H9 (cell line): Measurements from ENCODE around the gene SF3A1. TPM values are rescaled to one million over a fixed set of nuclear protein-coding genes. Genes with fewer than 3 reads are reported as not detected.

Experiments
- DNase-seq: peaks from one replicate; pipeline ENCODE4 v3.0.0-alpha.2; 2017
- H2AFZ ChIP-seq: one replicate; pipeline ENCODE4 v1.6.1; 2013; ENCODE audit warnings: mild to moderate bottlenecking, low read length, control low read depth, moderate library complexity
- H2AK5ac ChIP-seq: 2 replicates; pipeline ENCODE4 v1.6.1; 2013; ENCODE audit warnings: low read length, control low read depth, mixed read lengths; ENCODE audit not compliant: insufficient read length
- H2BK120ac ChIP-seq: one replicate; pipeline ENCODE4 v1.6.1; 2013; ENCODE audit warnings: low read depth, mild to moderate bottlenecking, low read length, control low read depth, inconsistent platforms; ENCODE audit not compliant: poor library complexity, severe bottlenecking
- H2BK12ac ChIP-seq: 2 replicates; pipeline ENCODE4 v1.6.1; 2013; ENCODE audit warnings: low read length, control low read depth, mixed read lengths, low read depth; ENCODE audit not compliant: insufficient read length
- H2BK15ac ChIP-seq: 2 replicates; pipeline ENCODE4 v1.6.1; 2013; ENCODE audit warnings: low read depth, low read length, control low read depth
- H2BK20ac ChIP-seq: one replicate; pipeline ENCODE4 v1.6.1; 2013; ENCODE audit warnings: low read depth, mild to moderate bottlenecking, low read length, control low read depth, inconsistent platforms; ENCODE audit not compliant: poor library complexity, severe bottlenecking
- H2BK5ac ChIP-seq: 2 replicates; pipeline ENCODE4 v1.6.1; 2013; ENCODE audit warnings: low read length, control low read depth, mixed read lengths; ENCODE audit not compliant: insufficient read length
- H3K14ac ChIP-seq: 2 replicates; pipeline ENCODE4 v1.6.1; 2013; ENCODE audit warnings: low read length, control low read depth; ENCODE audit not compliant: insufficient read depth
- H3K18ac ChIP-seq: 2 replicates; pipeline ENCODE4 v1.6.1; 2013; ENCODE audit warnings: low read depth, mild to moderate bottlenecking, mixed read lengths, low read length, control low read depth; ENCODE audit not compliant: insufficient read length
- H3K23ac ChIP-seq: 2 replicates; pipeline ENCODE4 v1.6.1; 2013; ENCODE audit warnings: low read length, control low read depth, mixed read lengths, low read depth; ENCODE audit not compliant: insufficient read length
- H3K23me2 ChIP-seq: 2 replicates; pipeline ENCODE4 v1.6.1; 2013; ENCODE audit warnings: low read depth, mild to moderate bottlenecking, mixed read lengths, low read length, control low read depth; ENCODE audit not compliant: insufficient read length, poor library complexity, severe bottlenecking
- H3K27ac ChIP-seq: 2 replicates; pipeline ENCODE4 v1.5.1; 2013; ENCODE audit warnings: low read length, control low read depth, mixed read lengths, low read depth; ENCODE audit not compliant: insufficient read length
- H3K27me3 ChIP-seq: 2 replicates; pipeline ENCODE4 v1.6.1; 2013; ENCODE audit warnings: low read length, control low read depth, inconsistent platforms; ENCODE audit not compliant: insufficient read depth
- H3K4ac ChIP-seq: 2 replicates; pipeline ENCODE4 v1.6.1; 2013; ENCODE audit warnings: low read depth, mild to moderate bottlenecking, control low read depth, inconsistent platforms, low read length, moderate library complexity
- H3K4me1 ChIP-seq: 2 replicates; pipeline ENCODE4 v1.6.1; 2013; ENCODE audit warnings: low read length, control low read depth, inconsistent platforms; ENCODE audit not compliant: insufficient read depth
- H3K4me2 ChIP-seq: 2 replicates; pipeline ENCODE4 v1.6.1; 2013; ENCODE audit warnings: low read length, control low read depth, mixed read lengths; ENCODE audit not compliant: insufficient read length, insufficient read depth
- H3K56ac ChIP-seq: 2 replicates; pipeline ENCODE4 v1.6.1; 2013; ENCODE audit warnings: low read depth, mild to moderate bottlenecking, mixed read lengths, low read length, control low read depth; ENCODE audit not compliant: insufficient read length
- H3K79me1 ChIP-seq: 2 replicates; pipeline ENCODE4 v1.6.1; 2013; ENCODE audit warnings: low read depth, mild to moderate bottlenecking, moderate library complexity, low read length, control low read depth, inconsistent platforms; ENCODE audit not compliant: insufficient read depth, poor library complexity, severe bottlenecking
- H3K79me2 ChIP-seq: 2 replicates; pipeline ENCODE4 v1.6.1; 2013; ENCODE audit warnings: low read length, control low read depth, inconsistent platforms; ENCODE audit not compliant: insufficient read depth
- H3K9ac ChIP-seq: 2 replicates; pipeline ENCODE4 v1.6.1; 2013; ENCODE audit warnings: low read length, control low read depth, mixed read lengths; ENCODE audit not compliant: insufficient read length; ENCODE audit errors: extremely low read depth
- H3K9me3 ChIP-seq: one replicate; pipeline ENCODE4 v1.6.1; 2013; ENCODE audit warnings: low read depth, low read length, inconsistent platforms; ENCODE audit not compliant: control insufficient read depth
- H3T11ph ChIP-seq: one replicate; pipeline ENCODE4 v1.6.1; 2013; ENCODE audit warnings: mild to moderate bottlenecking, low read length, control low read depth, inconsistent platforms
- H4K20me1 ChIP-seq: one replicate; pipeline ENCODE4 v1.6.1; 2013; ENCODE audit not compliant: control insufficient read depth, insufficient read length, insufficient read depth
- H4K5ac ChIP-seq: 2 replicates; pipeline ENCODE4 v1.6.1; 2013; ENCODE audit warnings: low read depth, mild to moderate bottlenecking, mixed read lengths, low read length, control low read depth; ENCODE audit not compliant: insufficient read length
- H4K8ac ChIP-seq: replicated peaks from 2 replicates; pipeline ENCODE4 v1.6.1; 2013; ENCODE audit warnings: low read length, control low read depth, mixed read lengths, low read depth; ENCODE audit not compliant: insufficient read length
- H4K91ac ChIP-seq: 2 replicates; pipeline ENCODE4 v1.6.1; 2013; ENCODE audit warnings: low read depth, mild to moderate bottlenecking, moderate library complexity, mixed read lengths, low read length, control low read depth; ENCODE audit not compliant: insufficient read length
- H3K27ac Mint-ChIP-seq, 3 experiments: 2 replicates in 2 of 3; 3 replicates in 1 of 3; pipeline ENCODE4 v1.8.0; 2020 to 2021; ENCODE audit warnings: mixed read lengths in 3 of 3, mild to moderate bottlenecking in 1 of 3, moderate library complexity in 1 of 3
- H3K27me3 Mint-ChIP-seq: 2 replicates; pipeline ENCODE4 v1.8.0; 2021; ENCODE audit warnings: low read depth, mild to moderate bottlenecking, moderate library complexity, mixed read lengths
- H3K36me3 Mint-ChIP-seq, 3 experiments: 2 replicates in 2 of 3; 3 replicates in 1 of 3; pipeline ENCODE4 v1.8.0; 2020 to 2021; ENCODE audit warnings: low read depth in 3 of 3, mixed read lengths in 3 of 3; ENCODE audit not compliant: insufficient read depth in 1 of 3
- H3K4me1 Mint-ChIP-seq, 2 experiments: 2 replicates each; pipeline ENCODE4 v1.8.0; 2020; ENCODE audit warnings: mixed read lengths in 2 of 2
- H3K4me3 Mint-ChIP-seq, 2 experiments: 2 replicates in 1 of 2; 3 replicates in 1 of 2; pipeline ENCODE4 v1.8.0; 2020 to 2021; ENCODE audit warnings: mild to moderate bottlenecking in 2 of 2, mixed read lengths in 2 of 2, moderate library complexity in 1 of 2
- H3K9me3 Mint-ChIP-seq, 2 experiments: 2 replicates in 1 of 2; 3 replicates in 1 of 2; pipeline ENCODE4 v1.8.0; 2020; ENCODE audit warnings: mild to moderate bottlenecking in 2 of 2, mixed read lengths in 2 of 2, moderate library complexity in 1 of 2
- WGBS: extraction: QIAGEN DNeasy Blood & Tissue Kit; methylation state at CpG from one replicate; pipeline ENCODE4 v1.1.7; 2013; ENCODE audit warnings: missing lambda C conversion rate, low lambda C conversion rate, mixed read lengths; ENCODE audit not compliant: insufficient read length; ENCODE audit errors: extremely low coverage; 5-methylcytosine and 5-hydroxymethylcytosine counted together
- total RNA-seq: library from RNA; stranded (reverse); gene quantifications from 2 replicates; pipeline ENCODE4 v1.2.1, GENCODE V29; 2021
- TF ChIP-seq, protein P1 (sequence below): fragments of 200-600 bp; sonication (generic); conservative IDR thresholded peaks from 3 replicates; pipeline ENCODE4 v1.8.0; 2021; ENCODE audit warnings: antibody characterized with exemption, mild to moderate bottlenecking

The SF3A1 gene
- total RNA-seq, 1 experiment from 2014 or later: 225 TPM

DNA sequence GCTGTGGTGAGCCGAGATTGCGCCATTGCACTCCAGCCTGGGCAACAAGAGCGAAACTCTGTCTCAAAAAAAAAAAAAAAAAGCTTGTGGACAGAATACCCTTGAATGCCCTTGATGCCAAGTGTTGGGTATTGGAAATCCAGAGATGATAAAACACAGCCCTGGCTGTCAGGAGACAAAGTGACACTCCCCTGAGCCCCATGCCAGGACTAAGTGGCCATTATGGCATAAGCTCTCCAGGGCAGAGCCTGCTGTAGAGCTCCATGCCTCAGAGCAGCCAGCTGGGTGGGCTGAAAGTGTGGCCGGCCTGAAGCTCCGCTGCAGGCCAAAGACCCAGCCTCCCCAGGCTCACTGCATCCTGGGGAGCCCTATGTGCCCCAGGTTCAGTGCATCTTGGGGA is 25.6 kb upstream of the SF3A1 start:
- DNase-seq: no peak
- no peak overlapping the region for H2BK20ac ChIP-seq
- H3T11ph ChIP-seq: no peak overlapping the region
- no peak overlapping the region for H3K4ac ChIP-seq
- no peak overlapping the region for H2BK120ac ChIP-seq
- no peak overlapping the region for H4K91ac ChIP-seq
- H3K18ac ChIP-seq: no peak overlapping the region
- no peaks in the 10 kb centered on the region for H3K79me1 ChIP-seq
- no peak overlapping the region for H4K5ac ChIP-seq
- H3K79me2 ChIP-seq: no peaks in the 10 kb centered on the region
- TF ChIP-seq, protein P1, sequence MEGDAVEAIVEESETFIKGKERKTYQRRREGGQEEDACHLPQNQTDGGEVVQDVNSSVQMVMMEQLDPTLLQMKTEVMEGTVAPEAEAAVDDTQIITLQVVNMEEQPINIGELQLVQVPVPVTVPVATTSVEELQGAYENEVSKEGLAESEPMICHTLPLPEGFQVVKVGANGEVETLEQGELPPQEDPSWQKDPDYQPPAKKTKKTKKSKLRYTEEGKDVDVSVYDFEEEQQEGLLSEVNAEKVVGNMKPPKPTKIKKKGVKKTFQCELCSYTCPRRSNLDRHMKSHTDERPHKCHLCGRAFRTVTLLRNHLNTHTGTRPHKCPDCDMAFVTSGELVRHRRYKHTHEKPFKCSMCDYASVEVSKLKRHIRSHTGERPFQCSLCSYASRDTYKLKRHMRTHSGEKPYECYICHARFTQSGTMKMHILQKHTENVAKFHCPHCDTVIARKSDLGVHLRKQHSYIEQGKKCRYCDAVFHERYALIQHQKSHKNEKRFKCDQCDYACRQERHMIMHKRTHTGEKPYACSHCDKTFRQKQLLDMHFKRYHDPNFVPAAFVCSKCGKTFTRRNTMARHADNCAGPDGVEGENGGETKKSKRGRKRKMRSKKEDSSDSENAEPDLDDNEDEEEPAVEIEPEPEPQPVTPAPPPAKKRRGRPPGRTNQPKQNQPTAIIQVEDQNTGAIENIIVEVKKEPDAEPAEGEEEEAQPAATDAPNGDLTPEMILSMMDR: no peak
- Mint-ChIP-seq H3K4me1 (peaks cover 5 to 9% of the 10 kb centered on the region in 2 experiments), H3K27me3 (peaks cover 2% of the 10 kb centered on the region; the same call in 1 of the 2 replicates), H3K9me3 (peaks cover 0 to under 1% of the 10 kb centered on the region in 2 experiments; a peak in 1 of 5 replicates), H3K36me3 (peaks cover 2 to 38% (median 33%) of the 10 kb centered on the region in 3 experiments; a peak in 6 of 7 replicates), H3K27ac (no peak overlapping the region), H3K4me3 (no peak overlapping the region)
- no peak overlapping the region for H3K23ac ChIP-seq
- H3K4me1 ChIP-seq: no peaks in the 10 kb centered on the region
- H3K56ac ChIP-seq: no peak overlapping the region
- H2BK12ac ChIP-seq: no peak overlapping the region
- no peak overlapping the region for H3K14ac ChIP-seq
- H2AFZ ChIP-seq: no peak overlapping the region
- no peak overlapping the region for H2BK15ac ChIP-seq
- H2BK5ac ChIP-seq: no peak overlapping the region
- H3K27me3 ChIP-seq: no peaks in the 10 kb centered on the region
- no peak overlapping the region for H2AK5ac ChIP-seq
- no peak overlapping the region for H3K27ac ChIP-seq
- H4K8ac ChIP-seq: no peak overlapping the region
- WGBS: no CpG with 5 or more reads among the region's 5 CpGs
- H4K20me1 ChIP-seq: no peaks in the 10 kb centered on the region
- peaks cover 3% of the 10 kb centered on the region for H3K23me2 ChIP-seq
- H3K9ac ChIP-seq: no peak overlapping the region
- H3K9me3 ChIP-seq: no peaks in the 10 kb centered on the region
- H3K4me2 ChIP-seq: no peak overlapping the region
